Measurements from ENCODE around the gene TNFAIP8L2. TPM values are rescaled to one million over a fixed set of nuclear protein-coding genes. Genes with fewer than 3 reads are reported as not detected.

TNFAIP8L2 gene
- total and polyA plus RNA-seq, 2 of the 8 experiments (the other 6 are each of a cell fraction or from before 2014, with no cell fraction given) = not detected

- TF ChIP-seq CHD7 (IDR thresholded peaks at IDR 0.05; ENCODE audit: insufficient replicate concordance, low read length) (no peak), CTCF (IDR thresholded peaks at IDR 0.05; ENCODE audit: control extremely low read depth in 1 of 3, insufficient read depth in 1 of 3, low read depth in 1 of 3, low read length in 3 of 3) (no peak), ATF3 (IDR thresholded peaks at IDR 0.05; ENCODE audit: insufficient read depth, low read depth, low read length) (peak; percentile 91), BACH1 (IDR thresholded peaks at IDR 0.05; ENCODE audit: low read length) (peak; percentile 92), RAD21 (IDR thresholded peaks at IDR 0.05 in 1 of 2, conservative IDR thresholded peaks at IDR 0.05 in 1 of 2; ENCODE audit: low read depth in 2 of 2, low read length in 2 of 2) (no peak)
These were observed 42.0 kb downstream of the TNFAIP8L2 start, which contains the start of gene PIP5K1A (continued) for GRCh38 chr1:151198254-151199127.

Data from H1 (cell line).